Measurements from ENCODE around the gene NTN5. TPM values are rescaled to one million over a fixed set of nuclear protein-coding genes. Genes with fewer than 3 reads are reported as not detected.

NTN5 gene
- total and polyA plus RNA-seq, 10 of the 15 experiments (the other 5 are each of a cell fraction or from before 2014, with no cell fraction given): 0.07 to 0.22 TPM; not detected in 8

DNA sequence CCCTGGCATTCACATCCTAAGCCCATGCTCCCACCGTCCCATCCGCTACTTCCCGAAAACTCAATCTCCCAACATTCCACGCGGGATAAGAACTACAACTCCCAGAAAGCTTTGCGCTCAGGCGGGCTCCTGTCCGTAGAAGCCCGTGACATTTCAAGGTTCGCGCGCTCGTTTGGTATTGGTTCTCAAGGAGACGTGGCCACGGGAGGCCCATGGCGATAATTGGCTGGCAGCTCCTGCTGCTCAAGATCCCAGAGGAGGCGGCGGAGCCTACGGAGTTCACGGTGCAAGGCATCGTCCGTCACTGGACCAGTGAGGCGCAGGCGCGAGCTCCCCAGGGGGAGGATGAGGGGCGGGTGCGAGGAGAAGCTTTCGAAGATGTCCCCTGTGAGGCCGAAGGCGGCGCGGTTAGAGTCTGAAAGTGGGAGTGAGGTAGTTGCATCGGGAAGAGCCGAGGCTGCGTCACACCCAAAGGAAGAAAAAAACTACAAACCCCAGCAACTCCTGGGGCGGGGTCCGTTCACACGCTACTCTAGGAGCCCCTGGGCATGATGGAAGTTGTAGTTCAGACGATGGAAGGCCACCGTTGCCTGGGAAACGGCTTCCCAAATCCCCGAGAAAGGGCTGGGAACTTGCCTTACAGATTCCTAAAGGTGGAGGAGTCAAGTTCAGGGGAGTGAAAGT is 47.9 kb upstream of the NTN5 start:
- H3K36me3 ChIP-seq (ENCODE audit: control insufficient read depth in 2 of 2, insufficient read depth in 2 of 2, low read length in 1 of 2): no peaks in the 10 kb centered on the region
- under 1% methylated on average over 42 of the region's 42 CpGs for WGBS (ENCODE audit: insufficient coverage, insufficient replicate concordance, low lambda C conversion rate, missing lambda C conversion rate)
- BruUV-seq (replicated peaks): no TSS peak
- H3K9me3 ChIP-seq (replicated peaks; ENCODE audit: control insufficient read depth, insufficient read depth, low read length): no peaks in the 10 kb centered on the region
- ChIA-PET POLR2A (interaction anchor here (0.5 to 1.0 kb wide), 4 partner anchors 52 to 160 kb away, joined by 3 to 6 read pairs (median 4); no protein-coding TSS in a partner anchor), RAD21 (ENCODE audit: unreplicated experiment) (interaction anchor here (1.0 kb wide), 1 partner anchor 75 kb away, joined by 10 read pairs; the partner anchor contains the start of gene CA11), CTCF (interaction anchor here (0.7 to 2.7 kb wide), 4 partner anchors 40 to 273 kb away, joined by 3 to 11 read pairs (median 4); partner anchors contain the start of genes CA11 and RUVBL2), SMC1A (ENCODE audit: uncharacterized antibody, unreplicated experiment) (interaction anchor here (0.8 to 1.3 kb wide), 4 partner anchors 18 to 273 kb away, joined by 3 to 4 read pairs (median 3); partner anchors contain the start of gene RUVBL2)
- DNase-seq (ENCODE audit: low read depth, low spot score) (peak; percentile 90), ATAC-seq (peak; percentile 99), FAIRE-seq (peak; percentile 100)
- H3K27ac ChIP-seq (ENCODE audit: control insufficient read depth, insufficient read depth): peak overlapping the region; percentile 75
- in situ Hi-C loops (cut with MboI): no loop called here
- H3K27me3 ChIP-seq (replicated peaks in 1 of 2; ENCODE audit: control insufficient read depth in 2 of 2, insufficient read depth in 2 of 2, low read length in 1 of 2): no peaks in the 10 kb centered on the region
- peak overlapping the region; percentile 98 for H2AFZ ChIP-seq (ENCODE audit: control insufficient read depth, low read depth, low read length)
- H3K4me1 ChIP-seq (ENCODE audit: control insufficient read depth, insufficient read depth, low read length): peaks cover 4% of the 10 kb centered on the region
- intact Hi-C loops (cut with micrococcal nuclease; ENCODE audit: unreplicated experiment): no loop called here
- H3K4me3 ChIP-seq: peak overlapping the region; percentile 59
- H3K79me2 ChIP-seq (ENCODE audit: control insufficient read depth, insufficient read depth, low read length): no peaks in the 10 kb centered on the region
- H3K9ac ChIP-seq (ENCODE audit: control insufficient read depth, insufficient read depth, low read length): peak overlapping the region; percentile 55; the same call in 1 of the 2 replicates
- no peaks in the 10 kb centered on the region for H4K20me1 ChIP-seq (ENCODE audit: control insufficient read depth, insufficient read depth)
- H3K4me2 ChIP-seq (ENCODE audit: control insufficient read depth, insufficient read depth): peak overlapping the region; percentile 86
- no peak for TF ChIP-seq JUNB (IDR thresholded peaks at IDR 0.05)
- TF ChIP-seq POLR2AphosphoS2 (IDR thresholded peaks at IDR 0.05; ENCODE audit: low read depth, low read length): no peak
- no peak; the same call in 1 of the 2 replicates for TF ChIP-seq EED (IDR thresholded peaks at IDR 0.05; ENCODE audit: low read depth)
- TF ChIP-seq, protein P1, sequence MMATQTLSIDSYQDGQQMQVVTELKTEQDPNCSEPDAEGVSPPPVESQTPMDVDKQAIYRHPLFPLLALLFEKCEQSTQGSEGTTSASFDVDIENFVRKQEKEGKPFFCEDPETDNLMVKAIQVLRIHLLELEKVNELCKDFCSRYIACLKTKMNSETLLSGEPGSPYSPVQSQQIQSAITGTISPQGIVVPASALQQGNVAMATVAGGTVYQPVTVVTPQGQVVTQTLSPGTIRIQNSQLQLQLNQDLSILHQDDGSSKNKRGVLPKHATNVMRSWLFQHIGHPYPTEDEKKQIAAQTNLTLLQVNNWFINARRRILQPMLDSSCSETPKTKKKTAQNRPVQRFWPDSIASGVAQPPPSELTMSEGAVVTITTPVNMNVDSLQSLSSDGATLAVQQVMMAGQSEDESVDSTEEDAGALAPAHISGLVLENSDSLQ (IDR thresholded peaks at IDR 0.05): peak; percentile 98
- no peak for TF ChIP-seq RUNX3 (IDR thresholded peaks at IDR 0.05; ENCODE audit: low read length)
- TF ChIP-seq SREBF2 (IDR thresholded peaks at IDR 0.05; ENCODE audit: low read length): no peak; the same call in 1 of the 2 replicates
- TF ChIP-seq STAT1 (conservative IDR thresholded peaks at IDR 0.05): no peak
- no peak for TF ChIP-seq MYB (IDR thresholded peaks at IDR 0.05; ENCODE audit: borderline replicate concordance, low read depth, low read length)
- TF ChIP-seq CREM (IDR thresholded peaks at IDR 0.05; ENCODE audit: low read depth): peak; percentile 84
- no peak for TF ChIP-seq ETV6 (conservative IDR thresholded peaks at IDR 0.05 in 1 of 2, IDR thresholded peaks at IDR 0.05 in 1 of 2; ENCODE audit: borderline replicate concordance in 1 of 2, low read depth in 1 of 2)
- no peak for TF ChIP-seq ZNF24 (IDR thresholded peaks at IDR 0.05)
- TF ChIP-seq ZNF217 (IDR thresholded peaks at IDR 0.05): no peak
- no peak for TF ChIP-seq CHD4 (IDR thresholded peaks at IDR 0.05)
- peak; percentile 96 for TF ChIP-seq HCFC1 (IDR thresholded peaks at IDR 0.05; ENCODE audit: low read length)
- no peak; the same call in 1 of the 2 replicates for TF ChIP-seq NBN (IDR thresholded peaks at IDR 0.05)
- peak; percentile 97 for TF ChIP-seq IKZF1 (conservative IDR thresholded peaks at IDR 0.05)
- TF ChIP-seq, protein P2, sequence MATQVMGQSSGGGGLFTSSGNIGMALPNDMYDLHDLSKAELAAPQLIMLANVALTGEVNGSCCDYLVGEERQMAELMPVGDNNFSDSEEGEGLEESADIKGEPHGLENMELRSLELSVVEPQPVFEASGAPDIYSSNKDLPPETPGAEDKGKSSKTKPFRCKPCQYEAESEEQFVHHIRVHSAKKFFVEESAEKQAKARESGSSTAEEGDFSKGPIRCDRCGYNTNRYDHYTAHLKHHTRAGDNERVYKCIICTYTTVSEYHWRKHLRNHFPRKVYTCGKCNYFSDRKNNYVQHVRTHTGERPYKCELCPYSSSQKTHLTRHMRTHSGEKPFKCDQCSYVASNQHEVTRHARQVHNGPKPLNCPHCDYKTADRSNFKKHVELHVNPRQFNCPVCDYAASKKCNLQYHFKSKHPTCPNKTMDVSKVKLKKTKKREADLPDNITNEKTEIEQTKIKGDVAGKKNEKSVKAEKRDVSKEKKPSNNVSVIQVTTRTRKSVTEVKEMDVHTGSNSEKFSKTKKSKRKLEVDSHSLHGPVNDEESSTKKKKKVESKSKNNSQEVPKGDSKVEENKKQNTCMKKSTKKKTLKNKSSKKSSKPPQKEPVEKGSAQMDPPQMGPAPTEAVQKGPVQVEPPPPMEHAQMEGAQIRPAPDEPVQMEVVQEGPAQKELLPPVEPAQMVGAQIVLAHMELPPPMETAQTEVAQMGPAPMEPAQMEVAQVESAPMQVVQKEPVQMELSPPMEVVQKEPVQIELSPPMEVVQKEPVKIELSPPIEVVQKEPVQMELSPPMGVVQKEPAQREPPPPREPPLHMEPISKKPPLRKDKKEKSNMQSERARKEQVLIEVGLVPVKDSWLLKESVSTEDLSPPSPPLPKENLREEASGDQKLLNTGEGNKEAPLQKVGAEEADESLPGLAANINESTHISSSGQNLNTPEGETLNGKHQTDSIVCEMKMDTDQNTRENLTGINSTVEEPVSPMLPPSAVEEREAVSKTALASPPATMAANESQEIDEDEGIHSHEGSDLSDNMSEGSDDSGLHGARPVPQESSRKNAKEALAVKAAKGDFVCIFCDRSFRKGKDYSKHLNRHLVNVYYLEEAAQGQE (IDR thresholded peaks at IDR 0.05; ENCODE audit: low read depth, low read length): no peak
- peak; percentile 12; the same call in 2 of the 3 replicates for TF ChIP-seq POU2F2 (IDR thresholded peaks at IDR 0.05; ENCODE audit: borderline replicate concordance, low read depth, low read length)
- TF ChIP-seq BMI1 (IDR thresholded peaks at IDR 0.05; ENCODE audit: borderline replicate concordance): peak; percentile 63; the same call in 1 of the 2 replicates

Data from GM12878 (cell line).